Cortex of kidney (tissue), 1 donor: ENCODE results near the gene ESR2.
"Not testable (repeated sequence)": the region's sequence is repeated elsewhere in the genome, so short reads cannot be mapped to it uniquely, and the experiment has no call there.

Experiments used
- DNase-seq: peaks from one replicate; lab custom pipeline; 2025; lab: John Stamatoyannopoulos, UW

The ESR2 gene

DNA sequence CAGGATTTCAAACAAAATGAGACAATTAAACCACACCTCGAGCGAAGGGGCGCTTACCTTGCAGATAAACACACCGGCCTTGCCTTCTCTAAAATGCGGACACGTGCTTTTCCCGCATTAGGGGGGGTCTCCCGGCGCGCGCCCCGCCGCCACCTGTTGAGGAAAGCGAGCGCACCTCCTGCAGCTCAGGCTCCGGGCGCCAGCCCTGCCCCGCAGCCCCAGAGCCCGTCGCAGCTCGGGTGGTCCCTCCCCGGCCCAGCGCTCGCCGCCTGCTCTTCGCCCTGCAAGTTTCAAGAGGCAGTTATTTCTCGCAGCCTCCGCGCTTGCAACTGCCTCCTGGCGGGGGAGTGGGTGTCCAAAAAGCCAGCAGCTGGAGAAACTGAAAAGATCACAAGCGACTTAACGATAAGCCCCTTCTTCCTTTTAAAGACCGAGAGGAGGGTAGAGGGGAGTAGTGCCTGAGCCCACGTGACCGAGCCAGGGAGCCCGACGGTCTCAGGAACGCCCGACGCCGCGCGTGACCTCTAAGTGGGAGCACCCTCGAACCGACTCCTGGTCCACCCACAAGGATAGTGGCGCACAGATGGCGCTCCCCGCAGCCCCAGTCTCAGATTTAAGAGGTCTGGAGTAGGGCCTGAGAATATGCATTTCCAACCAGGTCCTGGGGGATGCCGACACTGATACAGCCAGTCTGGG is at the start of gene ESR2:
ESR2 (minus strand) TSS at position 396 of the 696 bp plus-strand sequence. CDS start 11,386 bp downstream, outside the sequence.
- no peak for DNase-seq

GRCh38 chr14:64340560-64341196 is 46.5 kb upstream of the ESR2 start:
- no peak for DNase-seq

DNA sequence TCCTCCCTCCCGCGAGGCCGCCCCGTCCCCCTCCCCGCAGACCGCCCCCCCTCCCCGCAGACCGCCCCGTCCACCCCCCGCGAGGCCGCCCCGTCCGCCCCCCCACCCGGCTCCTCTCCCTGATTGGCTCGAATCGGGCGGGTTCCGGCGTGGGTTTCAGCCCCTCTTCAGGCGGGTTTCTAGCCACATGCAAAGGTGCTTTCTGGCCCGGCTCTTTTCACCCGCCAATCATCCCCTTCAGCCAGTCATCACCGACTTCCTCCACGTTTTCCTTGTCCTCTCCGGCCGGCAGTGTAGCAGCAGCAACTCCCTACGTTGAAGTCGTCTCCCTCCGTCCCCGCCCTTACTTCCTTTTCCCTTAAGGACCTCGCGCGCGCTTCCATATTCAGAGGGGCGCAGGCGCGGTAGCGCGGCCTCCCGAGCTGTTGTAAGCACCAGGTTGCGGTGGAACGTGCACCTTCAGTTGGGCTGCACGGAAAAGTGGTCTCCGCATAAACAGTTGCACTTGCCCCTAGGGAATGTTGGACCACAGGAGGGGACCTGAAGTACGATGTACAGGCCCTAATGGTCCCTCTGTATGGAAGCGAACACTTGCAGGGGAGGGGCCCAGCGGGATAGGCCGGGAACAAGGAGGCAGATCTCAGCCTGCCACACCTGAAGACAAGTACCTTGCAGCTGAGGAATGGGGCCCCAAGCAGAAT is 44.6 kb upstream of the ESR2 start:
- DNase-seq, result peak; percentile 80

DNA sequence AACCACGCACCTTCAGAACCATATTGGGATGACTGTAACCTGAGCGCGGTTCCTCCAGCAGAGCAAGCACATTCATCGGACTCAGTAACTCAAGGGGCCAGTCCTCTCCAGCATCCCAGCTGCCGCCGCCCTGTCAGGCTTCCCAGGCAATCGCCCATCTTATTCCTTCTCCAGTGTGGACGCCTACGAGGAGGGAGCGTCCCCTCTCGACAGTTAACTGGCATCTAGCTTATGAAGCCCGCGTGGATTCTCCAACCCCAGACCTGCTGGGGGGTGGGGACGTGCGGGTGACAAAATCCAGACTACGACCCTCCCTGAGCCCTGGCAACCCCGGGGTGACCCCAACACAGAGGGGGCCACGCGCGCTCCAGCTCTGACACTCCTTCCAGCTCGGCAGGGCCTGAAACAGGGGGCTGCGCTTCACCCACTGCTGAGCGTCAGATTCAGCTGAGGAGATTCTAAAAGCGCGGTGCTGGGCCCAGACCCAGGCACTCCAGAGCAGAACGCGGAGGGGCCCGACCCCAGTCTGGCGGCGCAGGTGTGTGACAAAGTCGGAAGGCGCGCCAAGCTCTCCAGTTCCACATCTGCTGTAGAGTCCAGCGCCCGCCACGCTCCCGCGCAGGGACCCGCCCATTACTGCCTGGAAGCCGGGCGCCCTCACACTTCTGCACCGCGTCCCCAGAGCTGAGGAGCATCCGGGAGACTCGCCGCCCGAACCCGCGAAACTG is 43.9 kb upstream of the ESR2 start:
- DNase-seq, result no peak

GRCh38 chr14:64329149-64329548 is 35.0 kb upstream of the ESR2 start:
- no peak for DNase-seq

DNA sequence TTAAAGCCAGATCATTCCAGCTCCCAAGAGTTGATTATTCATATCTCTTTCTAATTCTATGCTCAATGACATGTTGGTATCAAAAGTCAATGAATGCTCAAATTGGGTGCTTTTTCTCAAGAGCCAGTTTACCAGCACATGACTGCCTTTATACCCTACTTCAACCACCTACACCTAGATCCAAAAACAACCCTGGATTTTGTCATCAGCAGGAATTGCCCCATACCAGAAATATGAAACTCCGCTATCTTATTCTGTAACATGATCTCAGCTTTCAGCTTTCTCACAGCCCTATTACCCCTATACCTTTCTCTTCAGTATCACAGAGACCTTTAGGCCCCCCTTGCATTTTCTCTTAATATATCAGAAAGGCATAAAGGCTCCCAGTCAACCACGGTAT is 32.3 kb upstream of the ESR2 start:
- DNase-seq, result no peak

DNA sequence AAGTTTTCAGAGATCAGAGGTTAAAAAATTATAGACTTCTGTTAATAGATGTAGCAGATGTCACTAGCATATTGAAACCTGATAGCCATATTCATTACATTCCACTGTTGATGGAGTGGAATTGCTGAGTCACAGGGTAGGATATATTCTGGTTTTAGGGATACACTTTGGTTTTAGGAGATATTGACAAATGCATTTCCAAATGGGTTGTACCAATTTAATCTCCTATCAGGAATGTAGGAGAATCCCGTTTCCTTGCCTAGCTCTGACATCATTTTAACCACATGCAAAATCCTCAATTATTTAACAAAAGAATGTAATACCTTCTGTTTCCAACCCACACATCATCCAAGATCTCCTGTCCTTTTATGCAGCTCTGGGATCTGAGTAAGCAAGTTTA is 30.7 kb upstream of the ESR2 start:
- DNase-seq, result no peak

GRCh38 chr14:64324461-64324860 is 30.3 kb upstream of the ESR2 start:
- no peak for DNase-seq

- not testable (repeated sequence) for DNase-seq
These were observed 26.2 kb upstream of the ESR2 start for GRCh38 chr14:64320362-64320761.

- DNase-seq, result not testable (repeated sequence)
These were observed 24.5 kb upstream of the ESR2 start for GRCh38 chr14:64318695-64319094.

GRCh38 chr14:64303471-64303917 is 9.3 kb upstream of the ESR2 start:
- DNase-seq, result no peak

DNA sequence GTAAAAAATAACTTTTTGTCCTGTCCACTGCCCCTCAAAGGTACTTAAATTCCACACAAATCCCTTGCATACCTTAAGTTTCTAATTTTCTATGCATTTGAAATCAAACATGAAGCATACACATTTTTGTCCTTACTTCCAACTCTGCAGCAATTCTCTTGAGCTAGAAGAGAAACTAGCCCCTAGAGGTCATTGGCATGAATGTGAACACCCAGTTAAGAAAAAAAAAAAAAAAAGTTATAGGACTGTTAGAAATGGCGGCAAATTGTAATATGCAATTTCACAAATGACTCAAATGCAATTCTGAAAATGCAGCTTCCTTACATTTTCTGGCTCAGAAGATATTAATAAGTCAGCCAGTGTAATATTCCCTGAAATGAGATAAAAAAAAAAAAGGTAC is 4.6 kb upstream of the ESR2 start:
- DNase-seq, result no peak

DNA sequence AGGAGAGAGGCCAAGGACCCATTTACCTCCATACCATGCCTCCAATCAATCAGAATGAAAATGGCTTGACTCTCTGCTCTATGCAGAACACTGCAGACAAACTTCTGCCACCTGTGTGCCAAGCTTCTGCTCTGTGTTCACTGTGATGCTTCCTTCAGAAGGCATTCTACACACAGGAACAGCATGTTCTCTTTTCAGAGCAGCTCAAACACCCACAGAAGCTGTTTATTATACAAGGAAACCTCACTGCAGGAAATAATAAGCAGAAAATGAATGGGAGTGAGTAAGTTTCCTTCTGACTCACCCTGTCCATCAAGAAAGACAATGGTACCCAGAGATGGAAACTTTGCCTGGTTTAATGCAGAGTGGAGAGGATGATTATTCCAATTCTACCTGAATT is 2.4 kb upstream of the ESR2 start:
- no peak for DNase-seq

GRCh38 chr14:64294672-64295413 is 672 bp upstream of the ESR2 start:
- no peak for DNase-seq

DNA sequence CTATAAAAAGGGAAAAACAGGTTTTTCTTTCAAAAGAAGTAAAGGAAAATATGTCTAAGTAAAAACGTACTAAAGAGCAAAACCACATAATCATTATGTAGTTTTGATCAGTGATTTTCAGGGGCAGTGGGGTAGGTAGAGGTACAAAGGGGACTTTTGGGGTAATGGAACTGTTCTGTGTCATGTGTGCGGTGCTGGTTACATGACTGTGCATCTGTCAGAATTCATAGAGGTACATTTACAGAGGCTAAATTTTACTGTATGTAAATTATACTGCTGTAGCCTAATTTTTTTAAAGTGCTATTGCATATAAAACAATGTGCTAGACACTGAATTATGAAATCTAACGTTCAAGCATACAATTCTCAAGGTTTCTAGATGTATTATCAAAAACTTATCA is 2.0 kb downstream of the ESR2 start:
- DNase-seq, result no peak

DNA sequence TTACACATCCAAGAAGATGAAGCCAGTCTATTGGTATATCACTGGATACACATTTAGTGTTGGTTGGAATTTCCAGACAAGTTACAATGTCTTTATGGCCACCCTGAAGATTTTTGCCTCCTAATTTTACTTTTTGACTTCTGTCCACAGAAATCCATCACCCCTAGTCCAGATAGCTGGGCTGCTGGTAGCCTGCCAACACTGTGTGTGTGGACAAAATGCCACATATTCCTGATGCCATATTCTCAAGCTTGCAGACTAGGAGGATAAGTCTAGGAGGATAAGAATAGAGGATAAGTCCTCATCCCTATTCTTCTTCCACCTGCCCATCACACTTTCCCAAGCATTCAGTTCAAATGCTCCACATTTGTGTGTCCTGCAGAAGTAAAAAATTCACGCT is 4.6 kb downstream of the ESR2 start:
- DNase-seq, result no peak

DNA sequence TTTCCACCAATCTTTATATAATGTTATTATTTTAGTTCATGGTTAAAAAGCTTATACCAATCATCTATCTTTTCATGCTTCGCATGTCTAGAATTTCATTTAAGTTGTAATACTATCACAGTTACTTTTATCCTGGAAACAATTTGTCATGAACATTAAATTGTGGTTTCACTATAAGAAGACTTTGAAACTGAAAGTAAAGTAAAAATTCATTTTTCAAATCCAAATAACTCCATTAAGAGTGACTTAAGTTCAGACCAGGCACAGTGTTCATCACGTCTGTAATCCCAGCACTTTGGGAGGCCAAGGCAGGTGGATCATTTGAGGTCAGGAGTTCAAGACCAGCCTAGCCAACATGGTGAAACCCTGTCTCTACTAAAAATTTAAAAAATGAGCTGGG is 12.4 kb downstream of the ESR2 start:
- DNase-seq, result no peak

DNA sequence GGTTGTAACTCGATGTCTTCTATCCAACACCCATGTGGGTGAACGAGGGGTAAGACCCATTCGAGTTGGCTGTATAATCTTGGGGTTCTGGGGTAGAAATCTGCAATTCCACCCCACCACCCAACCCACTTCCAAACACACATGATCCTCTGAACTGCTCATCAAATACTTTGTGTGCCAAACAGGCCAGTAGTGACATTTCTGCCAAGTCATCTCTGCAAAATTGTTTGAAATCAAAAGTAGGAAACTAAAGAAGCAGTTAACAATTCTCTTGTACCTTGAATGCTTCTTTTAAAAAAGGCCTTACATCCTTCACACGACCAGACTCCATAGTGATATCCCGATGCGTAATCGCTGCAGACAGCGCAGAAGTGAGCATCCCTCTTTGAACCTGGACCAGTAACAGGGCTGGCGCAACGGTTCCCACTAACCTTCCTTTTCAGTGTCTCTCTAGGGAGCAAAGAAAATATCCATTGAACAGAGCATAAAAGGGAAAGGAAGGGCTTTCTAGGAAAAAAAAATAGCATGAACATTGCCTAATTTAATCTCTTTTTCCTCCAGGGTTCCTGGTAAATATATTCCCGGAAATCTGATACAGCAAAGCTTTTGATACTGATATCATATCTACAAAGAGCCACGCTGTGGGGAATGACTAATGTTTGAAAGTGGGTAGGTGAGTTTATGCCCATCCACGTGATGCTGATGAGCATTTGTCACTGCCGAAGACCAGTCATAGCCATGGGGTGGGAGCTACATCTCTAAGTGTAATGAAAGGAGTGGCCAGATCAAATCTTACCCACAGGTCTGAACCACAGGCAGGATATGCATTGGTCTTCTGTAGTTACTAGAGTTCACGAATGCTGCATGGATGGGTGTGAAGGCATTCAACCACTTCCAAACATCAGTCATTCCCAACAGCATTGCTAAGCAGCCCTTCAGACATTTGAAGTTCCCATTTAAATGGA is 14.2 kb downstream of the ESR2 start:
- DNase-seq, result no peak

DNA sequence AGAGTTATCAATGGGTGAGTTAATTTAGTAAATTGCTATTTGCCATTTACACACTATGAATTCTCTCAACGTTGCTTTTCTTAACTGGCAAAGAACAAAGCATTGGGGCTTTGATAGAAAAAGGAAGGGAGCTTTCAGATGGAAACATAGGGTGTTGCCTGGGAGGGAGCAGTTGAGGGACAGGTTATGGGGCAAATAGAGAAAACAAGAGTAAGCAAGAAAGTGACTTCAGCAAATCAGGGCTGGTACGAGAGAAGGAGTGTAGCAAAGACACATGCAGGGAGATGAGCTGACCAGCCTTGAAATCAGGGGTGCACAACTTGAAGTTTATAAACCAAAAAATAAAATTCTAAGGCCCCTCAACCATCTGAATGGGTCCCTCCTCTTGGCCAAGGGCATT is 15.7 kb downstream of the ESR2 start:
- DNase-seq, result no peak

- no peak for DNase-seq
These were observed 22.2 kb downstream of the ESR2 start for GRCh38 chr14:64272019-64272418.

DNA sequence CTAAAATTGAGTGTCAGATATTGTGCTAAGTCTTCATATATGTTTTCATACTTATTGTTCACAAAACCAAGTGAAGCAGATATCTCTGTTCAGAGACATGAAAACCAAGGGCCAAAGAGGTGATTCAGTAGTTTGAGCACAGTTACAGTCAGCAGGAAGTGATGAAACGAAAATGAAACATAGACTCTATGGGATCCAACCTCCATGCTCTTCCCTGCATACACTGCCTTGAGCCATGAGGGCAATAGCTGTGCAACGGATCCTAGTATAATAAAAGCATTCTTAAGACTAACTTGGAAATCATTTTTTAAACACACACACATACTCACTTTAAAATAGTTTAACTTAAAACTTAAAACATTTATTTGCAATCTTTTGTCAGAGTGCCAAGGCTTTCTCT is 27.9 kb downstream of the ESR2 start:
- DNase-seq, result no peak
